ENCODE results near the gene PARP3. TPM values are rescaled to one million over a fixed set of nuclear protein-coding genes. Genes with fewer than 3 reads are reported as not detected.

PARP3 gene
- total and polyA plus RNA-seq, 2 donors from 2014 or later, result 28.5 to 30.1 TPM

- Histone ChIP-seq H3K9me3 (ENCODE audit: control insufficient read depth in 2 of 3, insufficient read depth in 1 of 3, low read length in 3 of 3) (no peaks in the 10 kb centered on the region), H3K36me3 (ENCODE audit: control insufficient read depth in 2 of 3, insufficient read depth in 3 of 3, low read length in 3 of 3) (peaks cover 0 to 7% (median 3%) of the 10 kb centered on the region in 3 donors), H3K4me1 (ENCODE audit: control insufficient read depth in 2 of 3, insufficient read depth in 2 of 3, low read depth in 1 of 3, low read length in 3 of 3) (peaks cover 2 to 30% (median 4%) of the 10 kb centered on the region in 3 donors), H3K9ac (ENCODE audit: low read length in 3 of 3) (peak overlapping the region in 2 of 3 donors; percentile 74 to 89), H3K27me3 (ENCODE audit: control insufficient read depth, insufficient read depth, low read length) (no peaks in the 10 kb centered on the region), H3K27ac (ENCODE audit: low read depth in 2 of 2, low read length in 2 of 2) (peak overlapping the region; percentile 89 to 97), H3K4me3 (ENCODE audit: low read length in 3 of 3) (peak overlapping the region in 2 of 3 donors; percentile 77 to 82)
- intact Hi-C loops (cut with DNase I), result no loop called here
- FAIRE-seq (no peak), DNase-seq (no peak)
- no peak for TF ChIP-seq CTCF (IDR thresholded peaks at IDR 0.05; ENCODE audit: borderline replicate concordance, extremely low read depth, insufficient read depth)
Measured at GRCh38 chr3:51984269-51984647, 42.1 kb downstream of the PARP3 start.

GRCh38 chr3:51985063-51985462 lies 42.9 kb downstream of the PARP3 start:
- DNase-seq, result no peak
- Histone ChIP-seq H3K27ac (ENCODE audit: low read depth in 2 of 2, low read length in 2 of 2) (peak overlapping the region in 1 of 2 donors; percentile 10), H3K4me3 (ENCODE audit: low read length in 3 of 3) (peak overlapping the region in 2 of 3 donors; percentile 57 to 82), H3K9me3 (ENCODE audit: control insufficient read depth in 2 of 3, insufficient read depth in 1 of 3, low read length in 3 of 3) (no peaks in the 10 kb centered on the region), H3K4me1 (ENCODE audit: control insufficient read depth in 2 of 3, insufficient read depth in 2 of 3, low read depth in 1 of 3, low read length in 3 of 3) (peaks cover 2 to 30% (median 4%) of the 10 kb centered on the region in 3 donors), H3K27me3 (ENCODE audit: control insufficient read depth, insufficient read depth, low read length) (no peaks in the 10 kb centered on the region), H3K9ac (ENCODE audit: low read length in 3 of 3) (peak overlapping the region in 2 of 3 donors; percentile 17 to 74), H3K36me3 (ENCODE audit: control insufficient read depth in 2 of 3, insufficient read depth in 3 of 3, low read length in 3 of 3) (peaks cover 0 to 7% (median 3%) of the 10 kb centered on the region in 3 donors)
- intact Hi-C loops (cut with DNase I), result no loop called here
- no peak for FAIRE-seq
- no peak for TF ChIP-seq CTCF (IDR thresholded peaks at IDR 0.05; ENCODE audit: borderline replicate concordance, extremely low read depth, insufficient read depth)

- TF ChIP-seq CTCF (IDR thresholded peaks at IDR 0.05; ENCODE audit: borderline replicate concordance, extremely low read depth, insufficient read depth), result no peak
- peak overlapping the region in 1 of 3 donors; percentile 82 for H3K4me3 ChIP-seq (ENCODE audit: low read length in 3 of 3)
- no peaks in the 10 kb centered on the region for H3K9me3 ChIP-seq (ENCODE audit: control insufficient read depth in 2 of 3, insufficient read depth in 1 of 3, low read length in 3 of 3)
- H3K27me3 ChIP-seq (ENCODE audit: control insufficient read depth, insufficient read depth, low read length), result no peaks in the 10 kb centered on the region
- peaks cover 0 to 3% (median 0%) of the 10 kb centered on the region in 3 donors for H3K36me3 ChIP-seq (ENCODE audit: control insufficient read depth in 2 of 3, insufficient read depth in 3 of 3, low read length in 3 of 3)
- no peak overlapping the region for H3K9ac ChIP-seq (ENCODE audit: low read length in 3 of 3)
- intact Hi-C loops (cut with DNase I), result no loop called here
- peaks cover 0 to 24% (median 2%) of the 10 kb centered on the region in 3 donors for H3K4me1 ChIP-seq (ENCODE audit: control insufficient read depth in 2 of 3, insufficient read depth in 2 of 3, low read depth in 1 of 3, low read length in 3 of 3)
- H3K27ac ChIP-seq (ENCODE audit: low read depth in 2 of 2, low read length in 2 of 2), result no peak overlapping the region
- DNase-seq (no peak), FAIRE-seq (no peak)
Measured at GRCh38 chr3:51986010-51986947, 44.1 kb downstream of the PARP3 start.
